Type B pancreatic cell (in vitro differentiated cells): Measurements from ENCODE around the gene CD70. TPM values are rescaled to one million over a fixed set of nuclear protein-coding genes. Genes with fewer than 3 reads are reported as not detected.

Experiments used
- DNase-seq: peaks from one replicate; pipeline ENCODE4 v3.0.0; 2021; ENCODE audit warnings: mixed read lengths; ENCODE audit not compliant: unreplicated experiment; ENCODE audit errors: extremely low spot score
- H3K27ac Mint-ChIP-seq: 2 replicates; pipeline ENCODE4 v1.8.0; 2021; ENCODE audit warnings: mild to moderate bottlenecking, mixed read lengths
- H3K27me3 Mint-ChIP-seq: 2 replicates; pipeline ENCODE4 v1.8.0; 2021; ENCODE audit warnings: mixed read lengths
- H3K36me3 Mint-ChIP-seq: 2 replicates; pipeline ENCODE4 v1.8.0; 2021; ENCODE audit warnings: mixed read lengths
- H3K4me1 Mint-ChIP-seq: one replicate; pipeline ENCODE4 v1.8.0; 2021; ENCODE audit warnings: mixed read lengths; ENCODE audit not compliant: unreplicated experiment
- H3K4me3 Mint-ChIP-seq: 2 replicates; pipeline ENCODE4 v1.8.0; 2021; ENCODE audit warnings: mild to moderate bottlenecking, mixed read lengths
- H3K9me3 Mint-ChIP-seq: 2 replicates; pipeline ENCODE4 v1.8.0; 2021; ENCODE audit warnings: mixed read lengths
- CTCF ChIP-seq: fragments of 200-600 bp; sonication (generic); conservative IDR thresholded peaks from 2 replicates; pipeline ENCODE4 v1.5.0; 2021; ENCODE audit warnings: antibody characterized with exemption, mild to moderate bottlenecking
- total RNA-seq: library from RNA; stranded (reverse); gene quantifications from 2 replicates; pipeline ENCODE4 v1.2.1, GENCODE V29; 2021; ENCODE audit warnings: low replicate concordance

CD70 gene
- total RNA-seq, 1 donor from 2014 or later: 1.0 TPM

DNA sequence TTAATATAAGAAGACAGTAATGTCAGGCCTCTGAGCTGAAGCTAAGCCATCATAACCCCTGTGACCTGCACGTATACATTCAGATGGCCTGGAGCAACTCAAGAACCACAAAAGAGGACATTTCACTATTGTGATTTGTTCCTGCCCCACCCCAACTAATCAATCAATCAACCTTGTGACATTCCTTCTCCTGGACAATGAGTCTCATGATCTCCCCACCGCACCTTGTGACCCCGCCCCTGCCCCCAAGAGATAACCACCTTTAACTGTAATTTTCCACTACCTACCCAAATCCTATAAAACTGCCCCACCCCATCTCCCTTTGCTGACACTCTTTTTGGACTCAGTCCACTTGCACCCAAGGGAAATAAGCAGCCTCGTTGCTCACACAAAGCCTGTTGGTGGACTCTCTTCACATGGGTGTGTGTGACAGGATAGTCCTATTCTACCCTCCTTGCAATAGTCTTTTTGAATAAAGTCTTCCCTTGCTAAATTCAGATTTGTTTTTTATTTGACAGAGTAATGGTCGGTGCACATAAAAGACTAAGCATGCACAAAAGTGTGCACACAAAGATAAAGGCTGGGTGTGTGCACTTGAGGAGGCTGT lies 14.0 kb downstream of the CD70 start:
- H3K27me3 Mint-ChIP-seq: peaks cover 7% of the 10 kb centered on the region

DNA sequence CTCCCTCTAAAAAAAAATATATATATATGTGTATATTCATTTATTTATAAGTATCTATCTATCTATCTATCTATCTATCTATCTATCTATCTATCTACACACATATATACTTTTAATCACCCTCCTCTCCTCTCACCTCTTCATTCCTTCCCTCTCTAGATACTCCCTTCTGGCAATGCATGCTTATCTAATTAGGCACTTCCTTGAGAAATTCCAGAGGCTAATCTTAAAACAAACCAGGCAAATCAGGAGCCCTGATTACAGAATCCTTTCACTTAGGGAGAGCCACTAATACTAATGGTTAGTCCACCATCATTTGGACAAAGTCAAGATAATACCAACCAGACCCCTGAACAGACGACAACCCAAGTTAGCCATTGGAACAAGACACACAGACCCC lies 17.6 kb downstream of the CD70 start:
- peaks cover under 1% of the 10 kb centered on the region for H3K9me3 Mint-ChIP-seq
- H3K27me3 Mint-ChIP-seq: no peaks in the 10 kb centered on the region
- no peak for DNase-seq
- H3K4me1 Mint-ChIP-seq: no peaks in the 10 kb centered on the region
- no peak for TF ChIP-seq CTCF
- H3K36me3 Mint-ChIP-seq: peaks cover under 1% of the 10 kb centered on the region
- no peak overlapping the region for H3K27ac Mint-ChIP-seq
- H3K4me3 Mint-ChIP-seq: no peak overlapping the region

More for the DNA sequence above, 14.0 kb downstream of the CD70 start:
- peaks cover 6% of the 10 kb centered on the region for H3K9me3 Mint-ChIP-seq
- H3K4me1 Mint-ChIP-seq: no peaks in the 10 kb centered on the region
- no peak for TF ChIP-seq CTCF
- no peak overlapping the region for H3K27ac Mint-ChIP-seq
- no peak for DNase-seq
- no peak overlapping the region for H3K4me3 Mint-ChIP-seq
- H3K36me3 Mint-ChIP-seq: peaks cover 3% of the 10 kb centered on the region

GRCh38 chr19:6572217-6572616 lies 18.7 kb downstream of the CD70 start:
- H3K27me3 Mint-ChIP-seq: no peaks in the 10 kb centered on the region
- H3K4me1 Mint-ChIP-seq: no peaks in the 10 kb centered on the region
- H3K9me3 Mint-ChIP-seq: no peaks in the 10 kb centered on the region
- no peak overlapping the region for H3K4me3 Mint-ChIP-seq
- no peak for TF ChIP-seq CTCF
- H3K36me3 Mint-ChIP-seq: no peaks in the 10 kb centered on the region
- no peak for DNase-seq
- no peak overlapping the region for H3K27ac Mint-ChIP-seq

- TF ChIP-seq CTCF: no peak
- H3K9me3 Mint-ChIP-seq: no peaks in the 10 kb centered on the region
Observed at GRCh38 chr19:6571167-6571566, 19.8 kb downstream of the CD70 start.

DNA sequence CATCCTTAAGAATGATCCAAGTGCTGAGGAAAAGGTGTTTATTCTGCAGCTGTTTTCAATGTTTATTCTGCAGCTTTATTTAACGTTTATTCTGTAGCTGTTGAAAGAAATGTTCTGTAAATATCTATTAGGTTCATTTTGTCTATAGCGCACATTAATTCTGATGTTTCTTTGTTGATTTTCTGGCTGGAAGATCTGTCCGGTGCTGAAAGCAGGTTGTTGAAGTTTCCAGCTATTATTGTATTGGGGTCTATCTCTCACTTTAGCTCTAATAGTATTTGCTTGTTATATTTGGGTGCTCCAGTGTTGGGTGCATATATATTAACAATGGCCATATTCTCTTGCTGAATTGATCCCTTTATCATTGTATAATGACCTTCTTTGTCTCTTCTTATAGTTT lies 20.2 kb downstream of the CD70 start:
- no peak for DNase-seq
- H3K27me3 Mint-ChIP-seq: peaks cover 3% of the 10 kb centered on the region
- no peak overlapping the region for H3K27ac Mint-ChIP-seq
- H3K4me3 Mint-ChIP-seq: no peak overlapping the region
- H3K9me3 Mint-ChIP-seq: no peaks in the 10 kb centered on the region
- H3K36me3 Mint-ChIP-seq: no peaks in the 10 kb centered on the region
- no peak for TF ChIP-seq CTCF
- no peaks in the 10 kb centered on the region for H3K4me1 Mint-ChIP-seq

More at GRCh38 chr19:6571167-6571566, 19.8 kb downstream of the CD70 start:
- H3K4me1 Mint-ChIP-seq: no peaks in the 10 kb centered on the region
- H3K27me3 Mint-ChIP-seq: peaks cover 3% of the 10 kb centered on the region
- DNase-seq: no peak
- H3K27ac Mint-ChIP-seq: no peak overlapping the region
- no peak overlapping the region for H3K4me3 Mint-ChIP-seq
- H3K36me3 Mint-ChIP-seq: no peaks in the 10 kb centered on the region

GRCh38 chr19:6568816-6569215 lies 22.1 kb downstream of the CD70 start:
- DNase-seq: no peak
- H3K4me3 Mint-ChIP-seq: no peak overlapping the region
- H3K27ac Mint-ChIP-seq: no peak overlapping the region
- H3K36me3 Mint-ChIP-seq: no peaks in the 10 kb centered on the region
- H3K27me3 Mint-ChIP-seq: peaks cover 9% of the 10 kb centered on the region
- no peak for TF ChIP-seq CTCF
- no peaks in the 10 kb centered on the region for H3K4me1 Mint-ChIP-seq
- peaks cover 7% of the 10 kb centered on the region for H3K9me3 Mint-ChIP-seq
